HCT116 (cell line): Measurements from ENCODE around the gene SSU72. TPM values are rescaled to one million over a fixed set of nuclear protein-coding genes. Genes with fewer than 3 reads are reported as not detected.

Source experiments
- ATAC-seq: fragments of 200-7000 bp; cut with Tn5 transposase; 2 replicates; pipeline ENCODE4 v1.9.1; 2020; ENCODE audit warnings: mild to moderate bottlenecking, moderate library complexity
- BruUV-seq: library from RNA; stranded (reverse); fragments of 400-500 nt; replicated peaks from 2 replicates; lab custom pipeline; 2021; lab: Mats Ljungman, UMichigan
- CTCF ChIA-PET: fragments of 300-600 bp; sonication (Branson Sonifier 250); formaldehyde crosslinking; loops from one replicate; lab custom pipeline; 2021; ENCODE audit warnings: antibody characterized with exemption; lab: Charles Lee
- POLR2A ChIA-PET: fragments of 300-600, 350-600 bp; sonication (Branson Sonifier 250); formaldehyde crosslinking; loops from one replicate; lab custom pipeline; 2021; ENCODE audit warnings: antibody characterized with exemption; lab: Charles Lee
- RAD21 ChIA-PET, 2 experiments: fragments of 300-600 bp; sonication (Branson Sonifier 250); formaldehyde crosslinking; loops; one replicate each; lab custom pipeline; 2023; ENCODE audit warnings: low total read pairs in 2 of 2; ENCODE audit not compliant: uncharacterized antibody in 2 of 2, unreplicated experiment in 2 of 2, low non-redundant PET in 1 of 2; lab: Charles Lee
- DNase-seq: peaks from one replicate; pipeline ENCODE4 v3.0.0-alpha.2; 2010; ENCODE audit warnings: low read depth, low spot score
- H2AFZ ChIP-seq: fragments of 200-600 bp; shearing (Covaris generic), sonication (generic); 2 replicates; pipeline ENCODE4 v1.6.1; 2017; ENCODE audit warnings: low read depth, mixed run types, mixed read lengths, antibody characterized with exemption, low read length; ENCODE audit not compliant: poor library complexity, severe bottlenecking
- H3K27ac ChIP-seq: 2 replicates; pipeline ENCODE4 v1.5.1; 2012; ENCODE audit warnings: low read depth, low read length
- H3K27me3 ChIP-seq: fragments of 200-600 bp; sonication (generic); 2 replicates; pipeline ENCODE4 v1.6.1; 2016; ENCODE audit warnings: mixed run types, low read length, mixed read lengths; ENCODE audit not compliant: insufficient read depth
- H3K36me3 ChIP-seq, 2 experiments: fragments of 200-500 bp in 1 of 2; fragments of 200-600 bp in 1 of 2; sonication (Bioruptor generic) in 1 of 2; sonication (generic) in 1 of 2; 2 replicates each; pipeline versions ENCODE4 v1.5.1 to v1.6.1; 2014 to 2016; ENCODE audit warnings: low read length in 2 of 2, inconsistent platforms in 1 of 2, mixed read lengths in 1 of 2, mixed run types in 1 of 2; ENCODE audit not compliant: insufficient read depth in 2 of 2, control insufficient read depth in 1 of 2
- H3K4me1 ChIP-seq, 2 experiments: fragments of 200-600 bp in 1 of 2; sonication (generic) in 1 of 2; 2 replicates each; pipeline versions ENCODE4 v1.5.1 to v1.6.1; 2012 to 2017; ENCODE audit warnings: low read length in 2 of 2, inconsistent platforms in 1 of 2, mild to moderate bottlenecking in 1 of 2, mixed read lengths in 1 of 2, mixed run types in 1 of 2, moderate library complexity in 1 of 2; ENCODE audit not compliant: insufficient read depth in 2 of 2, control insufficient read depth in 1 of 2
- H3K4me2 ChIP-seq: fragments of 200-600 bp; sonication (generic); 2 replicates; pipeline ENCODE4 v1.6.1; 2017; ENCODE audit warnings: mixed run types, low read length, mixed read lengths
- H3K4me3 ChIP-seq, 2 experiments: fragments of 200-600 bp in 1 of 2; sonication (generic) in 1 of 2; replicated peaks in 1 of 2; 2 replicates each; pipeline ENCODE4 v1.5.1; 2011 to 2016; ENCODE audit warnings: low read length in 2 of 2, control low read depth in 1 of 2, low read depth in 1 of 2, mild to moderate bottlenecking in 1 of 2, mixed read lengths in 1 of 2, mixed run types in 1 of 2
- H3K79me2 ChIP-seq: fragments of 200-600 bp; sonication (generic); 2 replicates; pipeline ENCODE4 v1.6.1; 2017; ENCODE audit warnings: mild to moderate bottlenecking, mixed run types, low read length, moderate library complexity, mixed read lengths; ENCODE audit not compliant: insufficient read depth
- H3K9ac ChIP-seq: fragments of 200-600 bp; sonication (generic); 2 replicates; pipeline ENCODE4 v1.6.1; 2016; ENCODE audit warnings: low read length, mixed read lengths
- H3K9me2 ChIP-seq: fragments of 200-600 bp; sonication (generic), shearing (Covaris generic); 2 replicates; pipeline ENCODE4 v1.6.1; 2017; ENCODE audit warnings: mixed run types, mild to moderate bottlenecking, moderate library complexity; ENCODE audit not compliant: insufficient read depth
- H3K9me3 ChIP-seq, 2 experiments: fragments of 200-500 bp in 1 of 2; fragments of 200-600 bp in 1 of 2; sonication (Bioruptor generic) in 1 of 2; sonication (generic) in 1 of 2; 2 replicates each; pipeline ENCODE4 v1.6.1; 2014 to 2017; ENCODE audit warnings: low read length in 2 of 2, mixed read lengths in 2 of 2, inconsistent platforms in 1 of 2, low read depth in 1 of 2, mild to moderate bottlenecking in 1 of 2, mixed run types in 1 of 2, moderate library complexity in 1 of 2; ENCODE audit not compliant: control insufficient read depth in 1 of 2, insufficient read depth in 1 of 2
- H4K20me1 ChIP-seq: fragments of 200-600 bp; sonication (generic), shearing (Covaris generic); 2 replicates; pipeline ENCODE4 v1.6.1; 2017; ENCODE audit warnings: mixed run types, mild to moderate bottlenecking, moderate library complexity; ENCODE audit not compliant: insufficient read depth
- ATF3 ChIP-seq: IDR thresholded peaks from 2 replicates; pipeline ENCODE4 v1.6.1; 2012
- CBX3 ChIP-seq: IDR thresholded peaks from 2 replicates; pipeline ENCODE4 v1.6.1; 2012; ENCODE audit warnings: low read depth
- CTCF ChIP-seq, 3 experiments: fragments of 200-600 bp in 1 of 3; sonication (generic) in 1 of 3; IDR thresholded peaks in 2 of 3; conservative IDR thresholded peaks in 1 of 3; 2 replicates each; pipeline ENCODE4 v1.5.1; 2012 to 2017; ENCODE audit warnings: low read depth in 2 of 3, low read length in 2 of 3, antibody characterized with exemption in 1 of 3, borderline replicate concordance in 1 of 3, control low read depth in 1 of 3, mild to moderate bottlenecking in 1 of 3, mixed read lengths in 1 of 3, mixed run types in 1 of 3, moderate library complexity in 1 of 3; ENCODE audit not compliant: insufficient read depth in 1 of 3
- ELF1 ChIP-seq: IDR thresholded peaks from 2 replicates; pipeline ENCODE4 v1.6.1; 2012; ENCODE audit warnings: low read depth, borderline replicate concordance
- EZH2 ChIP-seq: fragments of 200-600 bp; sonication (generic); IDR thresholded peaks from 2 replicates; pipeline ENCODE4 v1.6.1; 2017; ENCODE audit warnings: antibody characterized with exemption, mixed run types
- FOSL1 ChIP-seq: IDR thresholded peaks from 2 replicates; pipeline ENCODE4 v1.6.1; 2012; ENCODE audit warnings: low read depth
- JUND ChIP-seq: IDR thresholded peaks from 2 replicates; pipeline ENCODE4 v1.6.1; 2012
- MAX ChIP-seq: IDR thresholded peaks from 2 replicates; pipeline ENCODE4 v1.6.1; 2012
- POLR2A ChIP-seq: IDR thresholded peaks from 2 replicates; pipeline ENCODE4 v1.7.0; 2011; ENCODE audit warnings: borderline replicate concordance; ENCODE audit not compliant: insufficient read depth, insufficient read length; ENCODE audit errors: extremely low read depth
- RAD21 ChIP-seq: IDR thresholded peaks from 2 replicates; pipeline ENCODE4 v1.6.1; 2012; ENCODE audit warnings: low read depth, mild to moderate bottlenecking
- REST ChIP-seq: IDR thresholded peaks from 2 replicates; pipeline ENCODE4 v1.6.1; 2012; ENCODE audit warnings: low read depth
- SP1 ChIP-seq: IDR thresholded peaks from 2 replicates; pipeline ENCODE4 v1.6.1; 2012; ENCODE audit warnings: low read depth
- SRF ChIP-seq: IDR thresholded peaks from 2 replicates; pipeline ENCODE4 v1.6.1; 2012; ENCODE audit warnings: low read depth
- TCF7L2 ChIP-seq: IDR thresholded peaks from 2 replicates; pipeline ENCODE4 v1.7.0; 2011; ENCODE audit warnings: borderline replicate concordance, inconsistent platforms; ENCODE audit not compliant: insufficient read depth, insufficient read length; ENCODE audit errors: extremely low read depth
- YY1 ChIP-seq: IDR thresholded peaks from 2 replicates; pipeline ENCODE4 v1.6.1; 2011; ENCODE audit warnings: low read length, low read depth, moderate library complexity, mild to moderate bottlenecking; ENCODE audit not compliant: insufficient replicate concordance; ENCODE audit errors: extremely low read depth
- ZBTB33 ChIP-seq: IDR thresholded peaks from 2 replicates; pipeline ENCODE4 v1.6.1; 2011; ENCODE audit warnings: mild to moderate bottlenecking, low read length, moderate library complexity; ENCODE audit not compliant: insufficient replicate concordance; ENCODE audit errors: extremely low read depth
- ZFX ChIP-seq: fragments of 450-650 bp; IDR thresholded peaks from 2 replicates; pipeline ENCODE4 v1.6.1; 2017
- intact Hi-C: fragments of 100-400 bp; cut with micrococcal nuclease; formaldehyde crosslinking; loops from 2 replicates; pipeline ENCODE4 v1.10.0; 2022
- total RNA-seq: library from RNA; stranded (reverse); gene quantifications from one replicate; pipeline ENCODE4 v1.2.1, GENCODE V29; 2021; ENCODE audit not compliant: unreplicated experiment

SSU72 gene
- total RNA-seq, 1 experiment from 2014 or later = 134 TPM

- no peaks in the 10 kb centered on the region; the same call in 1 of the 2 replicates for H3K79me2 ChIP-seq
- H3K36me3 ChIP-seq = peaks cover 0 to 3% of the 10 kb centered on the region in 2 experiments; a peak in 1 of 4 replicates
- no peak overlapping the region for H3K9ac ChIP-seq
- H4K20me1 ChIP-seq = no peaks in the 10 kb centered on the region
- no peak overlapping the region for H3K4me2 ChIP-seq
- H3K9me2 ChIP-seq = no peaks in the 10 kb centered on the region
- no peaks in the 10 kb centered on the region for H3K27me3 ChIP-seq
- no TSS peak for BruUV-seq
- H3K4me1 ChIP-seq = peaks cover 7 to 20% of the 10 kb centered on the region in 2 experiments; a peak in 2 of 4 replicates
- RAD21 ChIA-PET = no interaction called here
- intact Hi-C loops = no loop called here
- CTCF ChIA-PET = interaction anchor here (2.1 kb wide), 1 partner anchor 8 kb away, joined by 5 read pairs; no protein-coding TSS in a partner anchor
- H3K4me3 ChIP-seq = no peak overlapping the region
- POLR2A ChIA-PET = no interaction called here
- H2AFZ ChIP-seq = no peak overlapping the region
- H3K27ac ChIP-seq = no peak overlapping the region
- ATAC-seq = no peak
- no peaks in the 10 kb centered on the region for H3K9me3 ChIP-seq
- DNase-seq = no peak
- TF ChIP-seq POLR2A (no peak), MAX (no peak), EZH2 (no peak), CBX3 (no peak), ZBTB33 (no peak), FOSL1 (no peak), TCF7L2 (no peak), REST (no peak), SP1 (no peak), ZFX (no peak), ELF1 (no peak), YY1 (no peak), JUND (no peak), SRF (no peak), RAD21 (no peak), ATF3 (no peak), CTCF (IDR thresholded peaks at IDR 0.05 in 2 of 3, conservative IDR thresholded peaks at IDR 0.05 in 1 of 3; ENCODE audit: borderline replicate concordance in 1 of 3, insufficient read depth in 1 of 3, low read depth in 2 of 3, low read length in 2 of 3) (no peak)
These were observed 45.9 kb upstream of the SSU72 start for GRCh38 chr1:1620433-1621139.
